Stimulated activated naive CD4-positive, alpha-beta T cell (primary cell): ENCODE results near the gene ATRIP.

Experiments used
- DNase-seq, 6 experiments: peaks; one replicate each; lab custom pipeline; 2025; lab: John Stamatoyannopoulos, UW

The ATRIP gene

DNA sequence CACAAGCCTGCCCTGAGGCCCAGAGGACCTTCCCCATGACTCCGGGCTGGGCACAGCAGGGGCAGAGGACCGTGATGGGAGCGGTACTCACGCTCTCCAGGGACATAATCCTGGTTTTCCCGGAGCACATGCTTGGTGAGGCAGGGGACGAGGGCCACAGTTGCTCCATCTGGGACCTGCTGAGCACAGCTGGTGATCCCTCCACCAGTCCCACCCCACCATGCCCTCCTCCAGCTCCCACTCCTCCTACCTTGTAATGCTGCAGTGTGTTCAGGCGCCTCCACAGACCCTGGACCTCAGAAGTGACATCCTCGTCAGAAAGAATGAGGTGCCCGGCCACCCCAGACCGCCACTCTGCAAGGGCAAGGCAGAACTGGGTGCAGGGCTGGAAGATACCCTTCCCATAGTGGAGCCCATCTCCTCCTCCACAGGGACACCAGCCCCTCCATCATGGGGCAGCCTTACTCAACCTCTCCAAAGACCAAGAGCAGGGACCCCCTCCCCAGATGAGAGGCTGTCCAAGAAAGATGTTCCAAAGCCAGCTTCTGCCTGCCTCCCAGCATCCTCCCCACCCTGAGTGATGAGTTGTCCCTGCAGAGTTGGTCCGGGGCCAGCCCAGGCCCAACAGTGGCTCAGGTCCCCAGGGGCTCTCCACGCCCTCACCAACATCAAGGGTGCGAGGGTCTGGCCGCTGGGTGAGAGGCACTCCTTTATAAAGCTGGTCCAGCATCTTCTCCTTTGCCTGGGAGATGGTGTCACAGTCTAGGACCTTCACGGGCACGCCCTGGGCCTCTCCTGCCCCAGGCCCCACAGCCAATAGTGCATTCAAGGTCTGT lies 36.1 kb upstream of the ATRIP start:
- DNase-seq = no peak

DNA sequence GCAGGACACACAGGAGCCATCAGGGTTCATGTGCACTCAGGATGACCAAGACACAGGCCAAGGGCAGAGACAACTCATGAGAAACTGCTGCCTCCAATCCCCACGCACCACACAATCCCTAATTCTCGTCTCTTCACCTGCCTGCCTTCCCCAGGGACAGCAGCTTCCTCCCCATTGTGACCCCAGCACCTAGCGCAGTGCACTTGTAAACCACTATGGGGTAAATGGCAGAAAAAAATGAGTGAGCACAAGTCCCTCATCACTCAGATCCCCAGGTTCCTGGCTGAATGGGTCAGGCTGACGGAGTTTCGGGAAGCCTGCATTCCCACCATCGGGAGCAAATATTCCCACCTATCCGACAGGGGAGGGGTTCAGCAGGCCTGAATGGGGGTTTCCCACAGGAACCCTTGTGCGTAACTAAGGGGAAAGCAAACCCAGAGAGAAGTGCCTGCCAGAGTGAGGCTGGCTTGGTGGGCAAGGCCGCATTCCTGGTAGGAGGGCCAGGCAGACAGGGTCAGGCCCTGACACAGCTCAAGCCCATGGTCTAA lies 35.4 kb upstream of the ATRIP start:
- DNase-seq = no peak

DNA sequence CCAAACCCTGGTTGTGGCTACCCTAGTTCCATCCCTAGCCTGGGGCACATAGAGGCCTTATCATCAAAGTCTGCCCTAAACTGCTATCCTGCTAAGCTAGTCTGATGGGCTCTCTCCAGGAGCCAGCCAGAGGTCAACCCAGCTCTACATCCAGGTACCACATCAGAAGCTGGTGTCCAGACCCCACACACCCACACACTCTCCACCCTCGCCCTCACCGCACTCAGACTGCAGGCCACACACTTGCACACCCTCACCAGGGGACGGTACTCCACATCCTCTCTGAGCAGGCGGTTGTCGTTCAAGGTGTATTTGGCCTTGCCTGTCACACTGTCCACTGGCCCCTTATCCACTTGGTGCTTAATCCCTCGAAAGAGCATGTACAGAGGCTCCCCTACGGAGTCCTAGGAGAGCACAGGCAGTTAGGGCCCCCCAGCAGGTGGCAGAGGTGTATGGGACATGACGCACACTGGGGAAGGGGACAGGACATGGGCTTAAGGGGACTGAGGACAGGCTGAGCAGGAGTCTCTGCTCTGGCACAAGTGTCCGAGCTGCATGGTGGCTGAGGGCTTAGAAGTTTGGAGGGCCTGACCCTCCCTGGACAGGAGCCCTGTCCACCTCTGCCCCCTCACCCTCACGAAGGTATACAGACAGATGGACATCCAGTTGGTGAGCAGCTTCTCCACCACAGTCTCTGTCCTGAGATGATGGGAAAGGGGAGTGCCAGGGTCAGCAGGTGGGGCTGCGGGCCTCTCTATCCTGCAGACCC lies 34.7 kb upstream of the ATRIP start:
- DNase-seq = no peak

DNA sequence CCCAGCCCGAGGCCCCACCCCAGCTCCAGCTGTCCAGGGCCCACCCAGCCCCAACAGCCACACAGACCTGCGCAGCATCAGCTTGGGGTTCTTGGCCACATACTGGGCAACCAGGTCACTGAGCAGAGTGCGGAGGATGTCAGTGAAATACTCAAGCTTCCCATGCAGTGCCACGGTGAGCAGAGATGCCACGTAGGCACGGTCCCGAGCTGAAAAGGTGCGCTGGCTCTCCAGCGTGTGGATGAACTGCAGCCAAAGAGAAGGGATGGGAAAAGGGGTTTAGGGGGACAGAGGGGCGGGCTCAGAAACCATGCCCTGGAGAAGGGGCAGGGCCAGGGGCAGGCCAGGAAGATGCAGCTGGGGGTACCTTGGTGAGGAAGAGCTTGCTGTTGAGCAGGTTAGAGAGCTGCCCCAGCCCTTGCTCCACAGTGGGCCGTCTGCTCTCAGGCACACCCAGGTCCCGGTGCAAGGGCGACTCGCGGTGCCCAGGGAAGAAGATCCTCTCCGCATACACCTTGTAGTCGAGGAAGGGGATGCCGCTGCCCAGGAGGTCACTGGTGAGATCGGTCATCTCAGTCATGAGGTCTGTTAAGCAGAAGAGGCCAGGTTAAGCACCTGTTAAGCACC lies 34.0 kb upstream of the ATRIP start:
- DNase-seq = no peak

DNA sequence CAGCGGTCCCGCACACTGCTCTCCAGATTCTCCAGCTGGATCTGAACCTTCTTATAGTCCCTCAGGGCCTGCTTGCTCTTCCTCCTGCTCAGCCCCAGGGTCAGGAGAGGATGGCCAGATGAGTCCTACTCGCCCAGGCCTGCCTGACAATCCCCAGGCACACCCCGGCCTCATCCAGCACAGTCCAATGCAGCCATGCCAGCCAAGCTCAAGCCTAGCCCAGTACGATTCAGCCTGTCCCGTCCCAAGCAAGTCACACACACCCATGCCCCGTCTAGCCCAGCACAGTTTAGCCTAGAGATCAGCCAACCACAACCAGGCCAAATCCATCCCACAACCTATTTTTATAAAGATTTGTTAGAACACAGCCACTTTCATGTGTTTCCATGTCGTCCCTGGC lies 33.5 kb upstream of the ATRIP start:
- no peak for DNase-seq

DNA sequence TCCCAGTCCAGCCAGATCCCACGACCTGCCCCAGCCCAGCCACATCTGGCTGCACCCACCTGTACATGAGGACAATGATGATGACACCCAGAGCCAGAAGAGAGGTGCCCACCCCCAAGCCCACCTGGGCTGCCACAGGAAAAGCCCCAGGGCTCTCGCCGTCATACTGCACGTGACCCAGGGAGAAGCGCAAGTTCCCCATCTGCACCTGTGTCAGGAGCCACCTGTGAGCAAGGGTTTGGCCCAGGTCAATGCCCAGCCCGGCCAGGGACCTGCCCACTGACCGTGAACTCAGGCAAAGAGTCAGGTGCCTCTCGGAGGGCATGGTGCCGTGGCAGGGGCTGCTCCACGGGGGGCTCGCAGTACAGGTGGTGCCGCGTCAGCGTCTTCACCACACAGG lies 32.9 kb upstream of the ATRIP start:
- DNase-seq = no peak

DNA sequence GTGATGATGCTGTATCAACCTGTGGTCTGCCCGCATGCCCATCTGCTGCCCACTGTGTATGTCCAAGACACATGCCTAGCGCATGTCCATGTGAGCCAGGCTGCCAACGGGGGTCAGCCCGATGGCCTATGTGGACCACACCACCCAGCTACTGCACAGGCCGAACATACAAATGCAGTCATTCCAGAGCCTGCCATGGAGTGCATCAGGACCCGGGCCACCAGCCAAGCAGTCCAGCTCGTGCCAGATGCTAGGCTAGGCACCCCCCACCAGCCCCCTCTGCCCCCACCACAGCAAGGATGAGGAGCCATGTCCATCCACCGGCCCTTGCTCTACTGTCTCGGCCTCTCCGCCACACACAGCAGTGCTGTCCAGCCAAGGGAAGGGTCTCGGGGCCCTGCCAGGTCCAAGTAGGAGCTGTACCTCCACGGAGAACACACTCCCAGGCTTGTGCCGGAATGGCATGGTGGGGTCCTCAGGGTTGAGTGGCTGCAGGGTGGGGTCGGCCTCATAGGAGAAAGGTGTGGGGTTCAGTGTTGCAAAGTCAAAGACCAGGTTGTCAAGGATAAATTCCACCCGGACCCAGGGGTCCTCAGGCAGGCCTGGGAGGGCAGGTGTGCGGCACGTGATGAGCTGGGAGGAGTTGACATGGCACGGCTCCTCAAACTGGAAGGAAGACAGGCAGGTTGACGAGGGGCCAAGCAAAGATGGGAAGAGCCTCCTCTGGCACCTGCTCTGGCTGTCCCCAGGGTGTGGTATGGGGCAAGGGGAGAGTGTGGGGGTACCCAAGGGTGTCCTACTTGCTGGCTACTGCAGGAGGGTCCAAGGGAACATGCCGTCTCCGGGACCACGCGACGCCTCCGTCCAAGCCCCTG lies 31.9 kb upstream of the ATRIP start:
- DNase-seq = no peak

DNA sequence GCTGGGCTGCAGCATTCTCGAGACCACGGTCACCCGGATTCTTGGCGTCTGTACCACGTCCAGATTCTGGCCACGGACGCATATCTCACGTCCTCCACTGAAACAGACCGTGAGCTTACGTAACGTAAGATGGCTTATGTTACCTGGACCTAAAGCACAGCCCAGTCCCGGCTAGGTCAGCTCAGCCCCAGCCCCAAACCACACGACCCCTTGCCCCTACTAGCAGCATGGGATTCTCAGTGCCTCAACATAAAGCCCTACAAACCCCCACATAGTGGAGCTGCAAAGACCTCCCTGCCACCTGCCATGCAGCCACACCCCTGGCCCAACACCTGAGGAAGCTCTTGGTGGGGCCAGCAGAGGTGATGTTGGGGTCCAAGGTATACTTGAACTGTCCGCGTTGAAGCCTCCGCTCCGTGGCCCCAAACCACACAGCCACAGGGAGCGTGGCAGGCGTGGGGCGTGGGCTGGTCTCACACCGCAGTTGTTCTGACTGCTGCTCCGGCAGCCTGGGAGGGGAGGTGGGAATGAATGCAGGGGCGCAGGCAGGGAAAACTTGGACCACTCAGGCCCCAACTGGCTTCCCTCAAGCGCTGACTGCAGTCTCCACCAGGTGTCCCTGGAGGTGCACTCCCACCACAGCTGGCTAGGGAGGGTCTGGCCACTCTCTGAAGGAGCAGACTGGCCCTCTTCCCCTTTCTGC lies 31.1 kb upstream of the ATRIP start:
- DNase-seq = no peak

DNA sequence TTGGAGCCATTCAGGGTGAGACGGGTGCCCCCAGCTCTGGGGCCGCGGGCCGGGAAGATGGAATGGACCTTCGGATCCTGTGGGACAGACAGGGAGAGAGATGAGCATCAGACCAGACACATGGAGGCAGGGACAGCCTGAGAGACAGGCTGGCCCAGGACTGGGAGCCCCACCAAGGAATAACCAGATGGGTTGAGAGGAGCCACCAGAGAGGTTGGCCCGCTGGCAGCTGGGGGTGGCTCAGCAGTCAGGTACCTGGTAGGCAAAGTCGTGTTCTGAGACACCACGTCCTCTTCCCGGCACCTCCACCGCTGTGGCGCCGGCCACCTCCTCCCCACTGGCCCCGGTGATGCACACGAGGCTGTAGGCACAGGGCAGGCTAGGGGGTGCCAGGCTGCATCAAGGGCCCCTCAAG lies 30.4 kb upstream of the ATRIP start:
- DNase-seq = no peak

DNA sequence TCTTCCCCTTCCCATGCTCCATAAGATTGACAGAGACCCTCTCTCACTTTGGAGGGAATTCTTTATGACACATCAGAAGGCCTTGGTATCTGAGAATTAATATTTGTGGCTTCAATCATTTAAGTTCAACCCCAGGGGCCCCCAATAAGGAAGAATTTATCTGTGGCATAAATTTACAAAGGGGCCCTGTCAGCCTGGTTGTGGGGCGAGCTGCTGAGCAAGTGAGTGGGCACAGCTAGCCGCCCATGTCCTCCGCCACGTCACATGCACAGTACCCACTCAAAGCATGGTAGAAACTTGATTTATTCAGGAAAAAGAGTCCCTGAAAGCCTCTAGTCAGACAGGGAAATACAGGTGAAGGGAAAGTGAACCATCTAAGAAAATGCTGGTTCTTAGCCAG lies 30.0 kb upstream of the ATRIP start:
- no peak for DNase-seq

DNA sequence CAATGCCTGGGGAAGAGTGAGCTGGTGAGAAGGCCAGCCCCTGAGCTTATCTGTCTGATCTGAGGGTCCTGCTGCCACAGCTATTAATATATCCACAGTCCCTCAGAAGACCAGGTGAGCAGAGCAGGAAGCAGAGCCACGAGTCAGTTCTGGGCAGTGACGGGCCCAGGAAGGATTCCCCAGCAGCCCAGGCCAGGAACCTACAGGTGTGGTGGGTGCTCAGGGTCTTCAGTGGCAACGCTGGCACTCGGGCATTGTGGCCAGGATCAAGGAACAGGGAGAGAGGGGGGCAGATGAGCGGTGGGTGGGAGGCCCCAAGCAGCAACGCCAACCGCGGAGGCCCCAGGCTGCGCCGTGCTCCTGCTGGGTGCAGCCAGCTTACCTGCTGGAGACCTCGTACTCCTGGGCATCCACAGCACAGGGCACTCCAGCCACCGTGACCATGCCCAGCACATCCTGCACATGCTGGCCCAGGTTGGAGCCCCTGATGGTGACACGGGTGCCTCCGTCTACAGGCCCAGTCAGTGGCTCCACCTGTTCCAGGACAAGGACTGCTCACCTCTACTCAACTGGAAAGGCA lies 28.9 kb upstream of the ATRIP start:
- no peak for DNase-seq

DNA sequence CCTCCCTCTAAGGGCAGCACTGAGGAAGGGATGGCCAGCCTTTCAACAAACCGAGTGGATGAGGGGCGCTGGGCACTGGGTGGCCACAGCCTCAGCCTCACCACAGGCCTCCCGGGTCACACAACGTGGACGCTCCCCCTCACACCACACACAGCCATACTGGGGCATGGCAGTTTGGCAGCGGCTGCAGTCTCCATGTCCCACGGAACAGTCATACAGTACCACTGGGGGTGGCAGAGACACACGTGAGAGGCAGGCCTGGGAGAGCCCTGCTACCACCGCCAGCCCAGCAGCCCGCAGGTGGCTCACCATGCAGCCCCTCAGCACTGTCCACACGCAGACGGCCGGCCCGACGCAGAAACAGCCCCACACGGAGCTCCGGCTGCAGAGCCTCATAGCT lies 28.4 kb upstream of the ATRIP start:
- DNase-seq = no peak

DNA sequence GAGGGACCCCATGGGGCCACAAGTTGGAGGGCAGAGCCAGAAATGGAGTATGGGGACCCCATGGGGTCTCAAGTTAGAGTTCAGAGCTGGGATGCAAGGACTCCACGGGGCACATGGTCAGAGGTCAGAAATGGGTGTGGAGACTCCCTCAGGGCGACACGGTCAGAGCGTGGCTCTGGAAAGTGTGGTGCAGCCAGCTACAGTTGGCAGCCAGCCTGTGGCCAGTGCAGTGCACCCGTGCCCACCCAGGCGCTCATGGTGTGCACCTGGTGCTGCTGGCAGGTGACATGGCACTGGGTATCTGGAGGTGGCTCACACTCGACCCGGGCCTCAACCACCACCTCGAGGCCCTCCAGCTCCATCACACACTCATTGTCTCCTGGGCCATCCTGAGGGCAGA lies 27.9 kb upstream of the ATRIP start:
- DNase-seq = no peak

DNA sequence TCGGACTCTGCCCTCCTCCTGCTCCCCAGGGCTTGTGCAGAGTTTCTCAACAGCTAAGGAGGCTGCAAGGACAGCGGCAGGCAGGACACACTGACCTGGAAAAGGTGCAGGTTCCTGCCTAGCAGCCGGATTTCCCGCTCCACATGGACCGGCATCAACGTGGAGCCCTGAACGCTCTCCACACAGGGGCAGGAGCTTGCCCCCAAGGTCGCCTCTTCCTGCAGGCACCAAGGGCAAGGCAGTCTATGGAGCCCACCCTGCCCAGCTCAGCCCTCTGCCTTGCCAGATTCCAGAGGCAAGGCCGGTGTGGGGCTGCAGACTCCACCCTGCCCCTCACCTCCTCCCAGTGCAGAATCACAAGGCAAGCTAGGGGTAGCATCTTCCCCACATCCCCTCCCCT lies 27.4 kb upstream of the ATRIP start:
- DNase-seq = no peak

DNA sequence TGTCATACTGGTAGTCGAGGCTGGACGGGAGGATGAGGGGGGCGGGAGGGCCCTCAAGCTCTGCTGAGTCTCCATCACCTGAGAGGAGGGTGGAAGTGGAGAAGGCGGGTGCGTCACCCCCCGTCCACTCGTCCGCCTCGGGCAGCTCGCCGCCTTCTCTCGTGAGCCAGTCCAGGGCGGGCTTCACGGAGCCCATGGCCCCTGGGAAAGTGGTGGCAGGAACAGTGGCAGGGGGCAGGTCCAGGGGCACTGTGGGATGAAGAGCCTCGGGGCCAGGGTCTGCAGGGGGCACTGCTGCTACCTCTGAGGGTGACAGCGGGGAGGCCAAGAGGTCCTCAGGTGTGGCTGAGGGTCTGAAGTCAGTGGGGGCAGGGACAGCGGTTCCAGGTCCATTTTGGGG lies 26.9 kb upstream of the ATRIP start:
- no peak for DNase-seq

DNA sequence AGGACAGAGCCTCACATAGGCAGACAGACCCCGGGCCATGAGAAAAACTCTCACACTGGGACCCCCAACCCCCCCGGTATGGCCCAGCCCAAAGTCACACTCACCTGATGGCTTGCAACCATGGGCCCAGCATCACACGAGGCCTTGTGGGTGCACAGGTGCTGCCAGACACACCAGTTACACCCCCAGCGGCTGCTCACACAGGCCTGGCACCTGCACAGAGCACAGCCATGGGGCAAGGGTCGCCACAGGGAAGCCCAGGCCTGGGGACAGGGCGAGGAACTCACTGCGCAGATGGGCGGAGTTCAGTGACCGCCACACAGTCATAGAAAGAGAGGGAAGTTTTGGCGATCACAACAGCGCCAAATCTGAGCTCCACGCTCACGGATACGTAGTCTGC lies 26.0 kb upstream of the ATRIP start:
- DNase-seq = no peak

DNA sequence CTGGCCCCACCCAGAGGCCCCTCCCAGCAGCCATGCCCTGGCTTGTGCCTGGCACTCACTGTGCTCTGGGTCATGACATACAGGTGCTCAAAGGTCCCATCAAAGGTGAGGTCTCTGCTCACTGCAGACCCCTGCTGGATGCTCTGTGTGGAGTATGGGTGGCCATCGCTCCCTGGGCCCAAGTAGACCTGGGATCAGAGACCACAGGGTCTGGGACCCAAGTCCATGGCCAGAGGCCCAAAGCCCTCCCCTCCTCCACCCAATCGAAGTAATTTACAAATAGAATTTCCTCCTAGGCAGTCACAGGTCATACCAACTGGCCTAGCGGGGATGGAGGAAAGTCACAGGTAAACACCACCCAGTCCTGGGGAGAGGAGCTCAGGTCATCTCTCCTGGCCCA lies 24.3 kb upstream of the ATRIP start:
- DNase-seq = no peak

DNA sequence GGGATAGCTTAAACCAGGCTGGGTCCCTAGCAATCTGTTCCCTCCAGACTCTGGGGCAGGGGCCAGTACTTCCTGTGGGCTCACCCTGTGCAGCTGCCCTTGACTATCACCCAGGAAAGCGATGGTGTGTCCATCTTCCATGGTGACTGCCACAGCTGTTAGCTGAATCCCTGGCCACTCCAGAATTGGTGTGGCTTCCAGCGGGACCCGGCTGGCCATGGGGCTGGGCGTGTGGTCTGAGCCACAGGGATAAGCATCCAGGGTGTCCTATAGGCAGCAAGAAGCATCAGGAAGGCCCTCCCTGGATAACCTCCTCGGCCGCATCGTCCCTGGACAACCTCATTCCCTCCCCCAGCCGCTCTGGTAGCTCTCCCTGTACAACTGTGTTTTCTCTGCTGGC lies 23.9 kb upstream of the ATRIP start:
- DNase-seq = no peak

DNA sequence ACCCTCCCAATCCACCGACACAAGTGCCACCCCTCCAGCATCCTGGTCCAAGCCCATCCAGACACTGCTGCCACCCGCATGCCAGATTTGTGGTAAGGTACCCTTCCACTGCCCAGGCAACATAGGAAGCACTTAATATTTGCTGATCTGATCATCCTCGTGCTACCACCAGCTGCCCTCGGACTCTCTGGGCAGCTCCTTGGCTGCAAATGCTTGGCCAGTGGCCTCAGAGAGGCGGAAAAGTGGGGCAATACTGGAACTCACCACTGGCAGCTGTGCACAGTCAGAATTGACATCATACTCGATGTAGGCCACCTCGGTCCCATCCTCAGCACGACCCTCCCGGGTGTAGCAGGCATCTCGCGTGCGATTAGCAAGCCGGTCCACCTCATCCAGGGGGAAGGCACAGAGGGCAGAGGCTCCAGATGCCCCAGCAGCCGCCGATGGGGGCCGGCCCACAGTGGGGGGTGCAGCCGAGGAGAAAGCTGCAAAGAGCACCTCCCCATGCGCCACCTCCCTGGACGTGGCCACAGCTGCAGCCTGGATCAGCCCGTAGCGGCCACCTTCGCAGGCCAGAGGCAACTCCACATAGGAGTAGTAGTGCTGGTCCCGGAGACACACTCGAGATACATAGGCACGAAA lies 23.2 kb upstream of the ATRIP start:
- no peak for DNase-seq
